GM12878 (cell line): ENCODE data around the gene RGS19.

ENCODE experiments used
- EZH2 ChIP-seq: IDR thresholded peaks from 2 replicates; pipeline ENCODE4 v1.6.1; 2012; ENCODE audit warnings: low read depth, mild to moderate bottlenecking, control low read depth, inconsistent platforms, low read length, borderline replicate concordance; ENCODE audit not compliant: control insufficient read depth
- POLR2A ChIP-seq: IDR thresholded peaks from 2 replicates; pipeline ENCODE4 v1.6.1; 2011; ENCODE audit warnings: low read depth, mild to moderate bottlenecking, low read length
- SMC3 ChIP-seq: IDR thresholded peaks from 2 replicates; pipeline ENCODE4 v1.6.1; 2011; ENCODE audit warnings: low read length, improper control_type of control experiment, borderline replicate concordance
- STAT3 ChIP-seq: IDR thresholded peaks from 2 replicates; pipeline ENCODE4 v1.6.1; 2011; ENCODE audit warnings: low read depth, low read length, improper control_type of control experiment
- TCF12 ChIP-seq: IDR thresholded peaks from 2 replicates; pipeline ENCODE4 v1.6.1; 2011; ENCODE audit warnings: low read depth, mild to moderate bottlenecking, low read length
- ZNF274 ChIP-seq: IDR thresholded peaks from one replicate; pipeline ENCODE4 v1.8.0; 2011; ENCODE audit not compliant: insufficient read length, insufficient read depth
- ZSCAN29 ChIP-seq: fragments of 450-650 bp; IDR thresholded peaks from 2 replicates; pipeline ENCODE4 v1.6.1; 2017; ENCODE audit warnings: mild to moderate bottlenecking, moderate library complexity
- TF ChIP-seq, protein P1 (sequence below), 3 experiments: IDR thresholded peaks in 2 of 3; conservative IDR thresholded peaks in 1 of 3; 2 replicates each; pipeline ENCODE4 v1.5.1; 2011; ENCODE audit warnings: low read depth in 3 of 3, low read length in 3 of 3, mild to moderate bottlenecking in 3 of 3, control low read depth in 2 of 3, moderate library complexity in 2 of 3, inconsistent platforms in 1 of 3, mixed read lengths in 1 of 3; ENCODE audit not compliant: control insufficient read depth in 2 of 3, insufficient read depth in 1 of 3; ENCODE audit errors: extremely low read depth in 1 of 3
- TF ChIP-seq, protein P2 (sequence below): IDR thresholded peaks from 2 replicates; pipeline ENCODE4 v1.6.1; 2011; ENCODE audit warnings: low read depth, mild to moderate bottlenecking, low read length, moderate library complexity, borderline replicate concordance; ENCODE audit errors: extremely low read depth
- TF ChIP-seq, protein P3 (sequence below): IDR thresholded peaks from 2 replicates; pipeline ENCODE4 v1.6.1; 2012; ENCODE audit warnings: low read depth, low read length, improper control_type of control experiment
- TF ChIP-seq, protein P4 (sequence below): IDR thresholded peaks from 2 replicates; pipeline ENCODE4 v1.6.1; 2011; ENCODE audit warnings: mild to moderate bottlenecking, low read depth, low read length, moderate library complexity; ENCODE audit not compliant: insufficient replicate concordance
- TF ChIP-seq, protein P5 (sequence below): IDR thresholded peaks from 2 replicates; pipeline ENCODE4 v1.6.1; 2012; ENCODE audit warnings: mild to moderate bottlenecking, low read depth, low read length

DNA sequence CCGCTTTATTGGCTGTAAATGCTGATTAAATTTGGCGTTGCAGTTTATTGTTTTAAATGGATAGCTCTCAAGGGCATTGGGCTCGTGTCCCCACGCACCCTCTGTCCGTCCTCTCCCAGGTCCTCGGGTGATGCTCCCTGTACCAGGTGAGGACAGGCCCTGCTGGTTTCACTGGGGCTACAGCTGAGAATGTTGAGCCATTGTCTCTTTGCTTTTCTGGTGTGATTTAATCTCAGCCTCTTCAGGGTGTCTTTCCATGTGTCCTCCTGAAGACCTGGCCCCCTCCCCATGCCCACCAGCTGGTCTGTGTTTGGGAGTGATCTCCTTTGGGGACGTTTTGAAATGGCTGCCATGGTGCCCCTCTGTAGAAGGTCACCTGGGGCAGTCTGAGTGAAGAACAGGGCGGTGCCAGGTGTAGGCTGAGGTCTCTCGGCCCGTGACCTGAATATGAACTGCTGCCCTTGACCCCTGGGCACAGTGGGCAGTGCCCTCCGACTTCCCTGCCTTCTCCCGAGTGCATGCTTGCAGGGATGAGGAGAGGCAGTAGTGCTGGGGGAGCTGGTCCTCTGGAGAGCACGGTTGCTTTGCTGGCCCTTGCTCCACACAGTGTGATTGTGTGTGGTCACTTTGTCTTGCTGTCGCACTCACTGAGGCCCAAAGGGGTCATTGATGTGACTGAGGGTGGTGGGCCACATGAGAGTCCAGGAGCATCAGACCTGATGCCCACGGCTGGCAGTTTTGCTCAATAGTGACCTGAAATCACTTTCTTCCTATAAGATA is 55.8 kb downstream of the RGS19 start:
- TF ChIP-seq STAT3 (no peak), POLR2A (peak; percentile 49), SMC3 (no peak), ZNF274 (no peak), ZSCAN29 (no peak), TCF12 (no peak), EZH2 (no peak)
- TF ChIP-seq, protein P1, sequence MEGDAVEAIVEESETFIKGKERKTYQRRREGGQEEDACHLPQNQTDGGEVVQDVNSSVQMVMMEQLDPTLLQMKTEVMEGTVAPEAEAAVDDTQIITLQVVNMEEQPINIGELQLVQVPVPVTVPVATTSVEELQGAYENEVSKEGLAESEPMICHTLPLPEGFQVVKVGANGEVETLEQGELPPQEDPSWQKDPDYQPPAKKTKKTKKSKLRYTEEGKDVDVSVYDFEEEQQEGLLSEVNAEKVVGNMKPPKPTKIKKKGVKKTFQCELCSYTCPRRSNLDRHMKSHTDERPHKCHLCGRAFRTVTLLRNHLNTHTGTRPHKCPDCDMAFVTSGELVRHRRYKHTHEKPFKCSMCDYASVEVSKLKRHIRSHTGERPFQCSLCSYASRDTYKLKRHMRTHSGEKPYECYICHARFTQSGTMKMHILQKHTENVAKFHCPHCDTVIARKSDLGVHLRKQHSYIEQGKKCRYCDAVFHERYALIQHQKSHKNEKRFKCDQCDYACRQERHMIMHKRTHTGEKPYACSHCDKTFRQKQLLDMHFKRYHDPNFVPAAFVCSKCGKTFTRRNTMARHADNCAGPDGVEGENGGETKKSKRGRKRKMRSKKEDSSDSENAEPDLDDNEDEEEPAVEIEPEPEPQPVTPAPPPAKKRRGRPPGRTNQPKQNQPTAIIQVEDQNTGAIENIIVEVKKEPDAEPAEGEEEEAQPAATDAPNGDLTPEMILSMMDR (IDR thresholded peaks at IDR 0.05 in 2 of 3, conservative IDR thresholded peaks at IDR 0.05 in 1 of 3; ENCODE audit: control insufficient read depth in 2 of 3, extremely low read depth in 1 of 3, insufficient read depth in 1 of 3, low read depth in 3 of 3, low read length in 3 of 3) = no peak
- TF ChIP-seq, protein P2, sequence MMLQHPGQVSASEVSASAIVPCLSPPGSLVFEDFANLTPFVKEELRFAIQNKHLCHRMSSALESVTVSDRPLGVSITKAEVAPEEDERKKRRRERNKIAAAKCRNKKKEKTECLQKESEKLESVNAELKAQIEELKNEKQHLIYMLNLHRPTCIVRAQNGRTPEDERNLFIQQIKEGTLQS = no peak
- TF ChIP-seq, protein P3, sequence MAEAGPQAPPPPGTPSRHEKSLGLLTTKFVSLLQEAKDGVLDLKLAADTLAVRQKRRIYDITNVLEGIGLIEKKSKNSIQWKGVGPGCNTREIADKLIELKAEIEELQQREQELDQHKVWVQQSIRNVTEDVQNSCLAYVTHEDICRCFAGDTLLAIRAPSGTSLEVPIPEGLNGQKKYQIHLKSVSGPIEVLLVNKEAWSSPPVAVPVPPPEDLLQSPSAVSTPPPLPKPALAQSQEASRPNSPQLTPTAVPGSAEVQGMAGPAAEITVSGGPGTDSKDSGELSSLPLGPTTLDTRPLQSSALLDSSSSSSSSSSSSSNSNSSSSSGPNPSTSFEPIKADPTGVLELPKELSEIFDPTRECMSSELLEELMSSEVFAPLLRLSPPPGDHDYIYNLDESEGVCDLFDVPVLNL = no peak
- TF ChIP-seq, protein P4, sequence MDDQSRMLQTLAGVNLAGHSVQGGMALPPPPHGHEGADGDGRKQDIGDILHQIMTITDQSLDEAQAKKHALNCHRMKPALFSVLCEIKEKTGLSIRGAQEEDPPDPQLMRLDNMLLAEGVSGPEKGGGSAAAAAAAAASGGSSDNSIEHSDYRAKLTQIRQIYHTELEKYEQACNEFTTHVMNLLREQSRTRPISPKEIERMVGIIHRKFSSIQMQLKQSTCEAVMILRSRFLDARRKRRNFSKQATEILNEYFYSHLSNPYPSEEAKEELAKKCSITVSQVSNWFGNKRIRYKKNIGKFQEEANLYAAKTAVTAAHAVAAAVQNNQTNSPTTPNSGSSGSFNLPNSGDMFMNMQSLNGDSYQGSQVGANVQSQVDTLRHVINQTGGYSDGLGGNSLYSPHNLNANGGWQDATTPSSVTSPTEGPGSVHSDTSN = no peak
- TF ChIP-seq, protein P5, sequence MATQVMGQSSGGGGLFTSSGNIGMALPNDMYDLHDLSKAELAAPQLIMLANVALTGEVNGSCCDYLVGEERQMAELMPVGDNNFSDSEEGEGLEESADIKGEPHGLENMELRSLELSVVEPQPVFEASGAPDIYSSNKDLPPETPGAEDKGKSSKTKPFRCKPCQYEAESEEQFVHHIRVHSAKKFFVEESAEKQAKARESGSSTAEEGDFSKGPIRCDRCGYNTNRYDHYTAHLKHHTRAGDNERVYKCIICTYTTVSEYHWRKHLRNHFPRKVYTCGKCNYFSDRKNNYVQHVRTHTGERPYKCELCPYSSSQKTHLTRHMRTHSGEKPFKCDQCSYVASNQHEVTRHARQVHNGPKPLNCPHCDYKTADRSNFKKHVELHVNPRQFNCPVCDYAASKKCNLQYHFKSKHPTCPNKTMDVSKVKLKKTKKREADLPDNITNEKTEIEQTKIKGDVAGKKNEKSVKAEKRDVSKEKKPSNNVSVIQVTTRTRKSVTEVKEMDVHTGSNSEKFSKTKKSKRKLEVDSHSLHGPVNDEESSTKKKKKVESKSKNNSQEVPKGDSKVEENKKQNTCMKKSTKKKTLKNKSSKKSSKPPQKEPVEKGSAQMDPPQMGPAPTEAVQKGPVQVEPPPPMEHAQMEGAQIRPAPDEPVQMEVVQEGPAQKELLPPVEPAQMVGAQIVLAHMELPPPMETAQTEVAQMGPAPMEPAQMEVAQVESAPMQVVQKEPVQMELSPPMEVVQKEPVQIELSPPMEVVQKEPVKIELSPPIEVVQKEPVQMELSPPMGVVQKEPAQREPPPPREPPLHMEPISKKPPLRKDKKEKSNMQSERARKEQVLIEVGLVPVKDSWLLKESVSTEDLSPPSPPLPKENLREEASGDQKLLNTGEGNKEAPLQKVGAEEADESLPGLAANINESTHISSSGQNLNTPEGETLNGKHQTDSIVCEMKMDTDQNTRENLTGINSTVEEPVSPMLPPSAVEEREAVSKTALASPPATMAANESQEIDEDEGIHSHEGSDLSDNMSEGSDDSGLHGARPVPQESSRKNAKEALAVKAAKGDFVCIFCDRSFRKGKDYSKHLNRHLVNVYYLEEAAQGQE = no peak
